HEK293T (cell line): ENCODE measurements around the gene YBEY.
"Not testable (repeated sequence)": the region's sequence is repeated elsewhere in the genome, so short reads cannot be mapped to it uniquely, and the experiment has no call there.

Experiments used
- CTCF ChIA-PET: fragments of 350-600 bp; formaldehyde crosslinking; extraction: SDS; loops from one replicate; lab custom pipeline; 2021; ENCODE audit warnings: antibody characterized with exemption, inconsistent platforms; lab: Yijun Ruan, JAX
- POLR2A ChIA-PET: fragments of 350-600 bp; formaldehyde crosslinking; extraction: SDS; loops from one replicate; lab custom pipeline; 2020; ENCODE audit warnings: antibody characterized with exemption, inconsistent platforms; lab: Yijun Ruan, JAX
- DNase-seq: peaks from one replicate; pipeline ENCODE4 v3.0.0; 2012; ENCODE audit warnings: mixed read lengths; ENCODE audit errors: extremely low spot score
- ARNT ChIP-seq: fragments of 450-650 bp; IDR thresholded peaks from 2 replicates; pipeline ENCODE4 v1.6.1; 2017; ENCODE audit warnings: mild to moderate bottlenecking
- BHLHE40 ChIP-seq: fragments of 450-650 bp; IDR thresholded peaks from 2 replicates; pipeline ENCODE4 v1.6.1; 2016; ENCODE audit warnings: mild to moderate bottlenecking, moderate library complexity, borderline replicate concordance
- CTBP1 ChIP-seq: fragments of 450-650 bp; IDR thresholded peaks from 2 replicates; pipeline ENCODE4 v1.6.1; 2016; ENCODE audit warnings: borderline replicate concordance
- ELF4 ChIP-seq: fragments of 450-650 bp; IDR thresholded peaks from 2 replicates; pipeline ENCODE4 v1.6.1; 2017; ENCODE audit warnings: antibody characterized with exemption
- FOXA1 ChIP-seq: fragments of 450-650 bp; IDR thresholded peaks from 2 replicates; pipeline ENCODE4 v1.6.1; 2016; ENCODE audit warnings: mild to moderate bottlenecking
- FOXK2 ChIP-seq: fragments of 450-650 bp; IDR thresholded peaks from 2 replicates; pipeline ENCODE4 v1.6.1; 2016; ENCODE audit warnings: mild to moderate bottlenecking
- FOXM1 ChIP-seq: fragments of 450-650 bp; IDR thresholded peaks from 2 replicates; pipeline ENCODE4 v1.6.1; 2017; ENCODE audit warnings: mild to moderate bottlenecking, borderline replicate concordance
- HDGF ChIP-seq: fragments of 450-650 bp; IDR thresholded peaks from 2 replicates; pipeline ENCODE4 v1.6.1; 2017; ENCODE audit warnings: antibody characterized with exemption, borderline replicate concordance
- L3MBTL2 ChIP-seq: fragments of 450-650 bp; conservative IDR thresholded peaks from 2 replicates; pipeline ENCODE4 v1.6.1; 2016; ENCODE audit warnings: mild to moderate bottlenecking
- LEF1 ChIP-seq: fragments of 450-650 bp; IDR thresholded peaks from 2 replicates; pipeline ENCODE4 v1.6.1; 2017; ENCODE audit warnings: mild to moderate bottlenecking, borderline replicate concordance
- NFRKB ChIP-seq: fragments of 450-650 bp; IDR thresholded peaks from 2 replicates; pipeline ENCODE4 v1.6.1; 2016; ENCODE audit warnings: mild to moderate bottlenecking, moderate library complexity
- PKNOX1 ChIP-seq: fragments of 450-650 bp; IDR thresholded peaks from 2 replicates; pipeline ENCODE4 v1.6.1; 2016
- SP1 ChIP-seq: fragments of 450-650 bp; IDR thresholded peaks from 2 replicates; pipeline ENCODE4 v1.6.1; 2017
- SUZ12 ChIP-seq: fragments of 450-650 bp; IDR thresholded peaks from 2 replicates; pipeline ENCODE4 v1.6.1; 2016; ENCODE audit warnings: mild to moderate bottlenecking
- TARDBP ChIP-seq: fragments of 450-650 bp; IDR thresholded peaks from 2 replicates; pipeline ENCODE4 v1.6.1; 2016
- ZNF384 ChIP-seq: fragments of 450-650 bp; IDR thresholded peaks from 2 replicates; pipeline ENCODE4 v1.6.1; 2016

YBEY gene

DNA sequence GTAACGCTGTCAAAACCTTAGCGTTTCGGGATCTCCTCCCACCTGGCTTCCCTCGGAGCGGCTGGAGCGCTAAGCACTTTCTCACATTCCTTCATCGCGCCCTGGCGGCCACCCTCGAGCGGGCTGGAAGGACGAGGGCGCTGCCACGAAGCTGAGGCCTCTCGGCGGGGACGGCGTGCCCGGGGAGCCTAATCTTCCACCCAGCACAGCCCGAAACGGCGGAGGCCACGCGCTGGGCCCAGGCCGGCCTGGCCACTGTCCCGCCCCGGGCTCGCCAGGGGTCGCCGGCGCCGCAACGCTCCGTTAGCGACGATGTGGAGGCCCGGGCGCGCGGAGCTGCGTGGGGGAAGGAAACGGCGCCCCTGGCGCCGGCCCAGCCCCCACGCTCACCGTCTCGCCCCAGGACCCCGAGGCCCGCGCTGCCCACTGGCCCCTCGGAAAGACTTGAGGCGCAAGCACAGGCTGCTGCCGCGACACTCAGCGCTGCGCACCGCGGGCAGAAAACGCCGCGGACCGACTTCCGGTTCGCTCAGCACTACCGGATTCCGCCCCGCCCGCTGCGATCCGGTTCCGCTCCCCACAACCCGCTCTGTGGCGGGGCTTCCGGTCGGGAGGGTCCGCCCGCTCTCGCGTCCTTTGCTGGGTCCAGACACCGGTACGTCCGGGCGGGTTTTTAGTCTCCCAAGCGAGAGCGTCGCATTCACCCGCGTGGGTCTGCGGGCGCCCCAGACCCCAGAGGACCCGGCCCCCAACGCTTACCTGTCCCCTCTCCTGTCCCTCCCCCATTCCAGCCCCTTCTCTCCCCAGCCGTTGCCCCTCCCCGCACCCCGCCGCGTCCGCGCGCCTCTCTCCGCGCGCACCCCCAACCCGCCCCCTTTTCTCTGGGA is at the start of gene YBEY:
Gene YBEY, plus strand, starts transcription at position 582 of the 887 bp plus-strand sequence. CDS start 572 bp downstream, outside the sequence.
- TF ChIP-seq HDGF (no peak), ELF4 (peak; percentile 81), FOXA1 (no peak), SUZ12 (no peak), ARNT (no peak), PKNOX1 (peak; percentile 15; the same call in 1 of the 2 replicates), SP1 (no peak), NFRKB (no peak), L3MBTL2 (peak; percentile 62; the same call in 1 of the 2 replicates), ZNF384 (no peak), TARDBP (no peak), LEF1 (peak; percentile 84), CTBP1 (no peak), FOXM1 (no peak; the same call in 1 of the 2 replicates), FOXK2 (no peak), BHLHE40 (no peak)
- CTCF ChIA-PET: no interaction called here
- POLR2A ChIA-PET: interaction anchor here (0.9 to 2.9 kb wide), 8 partner anchors 10 to 314 kb away, joined by 3 to 9 read pairs (median 3); partner anchors contain the start of gene C21orf58
- DNase-seq: peak; percentile 93

- ChIA-PET POLR2A (no interaction called here), CTCF (no interaction called here)
- DNase-seq: no peak
- TF ChIP-seq SUZ12 (no peak), FOXK2 (no peak), FOXA1 (no peak), LEF1 (no peak), TARDBP (no peak), ARNT (no peak), SP1 (no peak), L3MBTL2 (no peak), BHLHE40 (no peak), NFRKB (no peak), HDGF (no peak), PKNOX1 (no peak), ZNF384 (no peak), FOXM1 (no peak), ELF4 (no peak), CTBP1 (no peak)
These were observed 48.7 kb upstream of the YBEY start for GRCh38 chr21:46237474-46237873.

DNA sequence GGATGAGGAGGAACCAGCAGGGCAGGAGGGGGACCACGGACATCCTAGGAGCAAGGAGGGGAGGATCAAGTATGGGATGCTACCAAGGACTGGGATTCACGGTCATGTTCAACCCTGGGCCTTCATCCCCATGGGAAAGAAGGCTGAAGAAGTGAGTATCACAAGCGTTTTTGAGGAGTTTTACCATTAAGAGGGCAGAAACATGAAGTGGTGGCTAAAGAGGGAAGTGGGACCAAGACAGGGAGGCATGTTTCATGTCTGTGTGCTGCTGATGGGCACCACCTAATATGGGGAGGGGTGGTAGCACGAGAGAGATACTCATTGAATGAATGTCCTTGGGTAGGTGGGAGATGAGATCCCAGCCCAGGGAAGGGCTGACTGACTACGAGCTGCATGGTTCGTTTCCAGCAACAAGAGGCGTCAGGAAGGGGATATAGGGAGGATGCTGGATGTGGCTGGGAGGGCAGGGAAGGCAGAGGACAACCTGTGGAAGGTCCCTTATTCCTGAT is 46.3 kb upstream of the YBEY start:
- no peak for TF ChIP-seq FOXM1
- TF ChIP-seq L3MBTL2: no peak
- no peak for TF ChIP-seq SP1
- no peak for TF ChIP-seq PKNOX1
- TF ChIP-seq BHLHE40: no peak
- no peak for TF ChIP-seq LEF1
- TF ChIP-seq ARNT: no peak
- TF ChIP-seq ZNF384: no peak
- TF ChIP-seq FOXA1: no peak
- TF ChIP-seq HDGF: no peak
- no peak for TF ChIP-seq ELF4
- TF ChIP-seq NFRKB: no peak
- CTCF ChIA-PET: no interaction called here
- POLR2A ChIA-PET: no interaction called here
- DNase-seq: no peak

DNA sequence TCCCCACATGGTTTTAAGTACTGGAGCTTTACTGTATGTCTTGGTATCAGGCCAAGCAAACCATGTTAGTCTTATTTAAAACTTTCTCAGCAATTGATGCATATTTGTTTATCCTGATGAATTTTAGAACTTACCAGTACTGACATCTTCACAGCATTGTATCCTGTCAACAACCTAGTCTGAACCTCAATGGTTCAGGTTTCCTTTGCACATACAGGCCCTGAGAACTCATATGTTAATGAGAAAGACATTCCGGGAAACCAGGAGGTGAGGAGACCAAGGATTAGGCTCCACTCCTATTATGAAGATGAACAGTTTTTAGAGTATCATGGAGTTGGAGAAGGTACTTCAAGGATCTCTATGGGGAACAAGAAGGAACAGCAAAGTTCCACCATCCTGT is 44.6 kb upstream of the YBEY start:
- POLR2A ChIA-PET, DNase-seq: not testable (repeated sequence)
- CTCF ChIA-PET: interaction anchor here (0.9 kb wide), 1 partner anchor 11 kb away, joined by 3 read pairs; no protein-coding TSS in a partner anchor

DNA sequence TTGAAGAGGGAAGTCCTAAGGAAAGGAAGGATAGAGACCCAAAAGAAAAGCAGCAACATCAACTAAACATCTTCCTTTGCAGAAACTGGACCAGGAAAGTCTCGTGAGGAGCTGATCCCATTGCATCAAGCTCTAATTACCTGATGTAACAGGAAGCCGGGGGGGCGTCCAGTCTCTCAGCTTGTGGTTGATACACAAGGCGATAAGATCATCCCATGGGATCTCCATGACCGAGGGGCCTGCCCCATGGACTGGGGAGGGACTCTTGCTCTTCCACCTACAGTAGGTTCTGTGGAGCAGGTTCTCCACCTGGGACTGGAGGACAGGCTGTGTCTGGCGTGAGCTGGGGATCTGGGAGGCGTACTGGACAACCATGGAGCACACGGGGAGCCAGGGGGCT is 42.8 kb upstream of the YBEY start:
- DNase-seq: no peak
- ChIA-PET CTCF (no interaction called here), POLR2A (no interaction called here)
- TF ChIP-seq ELF4 (no peak), FOXA1 (no peak), NFRKB (no peak), SUZ12 (no peak), LEF1 (no peak), ZNF384 (no peak), BHLHE40 (no peak), ARNT (no peak), PKNOX1 (no peak), SP1 (no peak), HDGF (no peak), FOXM1 (no peak), L3MBTL2 (no peak), FOXK2 (no peak), CTBP1 (no peak), TARDBP (no peak)
